Endothelial cell of umbilical vein (primary cell): ENCODE data around the gene PRKCB. TPM values are rescaled to one million over a fixed set of nuclear protein-coding genes. Genes with fewer than 3 reads are reported as not detected.

Experiments
- BruUV-seq: library from RNA; stranded (reverse); fragments of 400-500 nt; replicated peaks from 2 replicates; lab custom pipeline; 2021; lab: Mats Ljungman, UMichigan
- CTCF ChIA-PET: fragments of 300-600, 350-600 bp; sonication (Branson Sonifier 250); formaldehyde crosslinking; loops from one replicate; lab custom pipeline; 2021; ENCODE audit warnings: antibody characterized with exemption, inconsistent platforms; lab: Charles Lee
- POLR2A ChIA-PET: fragments of 300-600, 350-600 bp; sonication (Branson Sonifier 250); formaldehyde crosslinking; loops from one replicate; lab custom pipeline; 2021; ENCODE audit warnings: antibody characterized with exemption, inconsistent platforms; lab: Charles Lee
- DNase-seq: peaks from one replicate; pipeline ENCODE4 v3.0.0-alpha.2; 2011; ENCODE audit warnings: low read depth, low spot score
- FAIRE-seq: peaks from 2 replicates; lab custom pipeline; 2011; peaks lifted over from hg19 to GRCh38; lab: Jason Lieb, UNC
- H2AFZ ChIP-seq: 2 replicates; pipeline ENCODE4 v1.6.0; 2012; ENCODE audit warnings: low read depth, low read length, control low read depth, inconsistent platforms
- H3K27ac ChIP-seq: 2 replicates; pipeline ENCODE4 v1.5.1; 2011; ENCODE audit warnings: low read depth, mild to moderate bottlenecking, control low read depth, low read length, moderate library complexity; ENCODE audit not compliant: insufficient read depth
- H3K27me3 ChIP-seq, 2 experiments: 2 replicates each; pipeline versions ENCODE4 v1.6.0 to v1.6.1; 2011; ENCODE audit warnings: low read length in 2 of 2, mixed read lengths in 1 of 2; ENCODE audit not compliant: control insufficient read depth in 2 of 2, insufficient read depth in 2 of 2
- H3K36me3 ChIP-seq, 2 experiments: 2 replicates in 1 of 2; 3 replicates in 1 of 2; pipeline ENCODE4 v1.5.1; 2011; ENCODE audit warnings: low read length in 2 of 2, mild to moderate bottlenecking in 1 of 2, moderate library complexity in 1 of 2; ENCODE audit not compliant: control insufficient read depth in 2 of 2, insufficient read depth in 2 of 2; ENCODE audit errors: extremely low read depth in 1 of 2
- H3K4me1 ChIP-seq: 3 replicates; pipeline ENCODE4 v1.5.1; 2011; ENCODE audit warnings: mild to moderate bottlenecking, low read length; ENCODE audit not compliant: control insufficient read depth, insufficient read depth; ENCODE audit errors: extremely low read depth
- H3K4me2 ChIP-seq: 2 replicates; pipeline ENCODE4 v1.6.1; 2011; ENCODE audit warnings: low read length, control low read depth, mixed read lengths; ENCODE audit not compliant: insufficient read depth
- H3K4me3 ChIP-seq, 3 experiments: fragments of 200-600 bp in 1 of 3; sonication (generic), shearing (Covaris generic) in 1 of 3; replicated peaks in 1 of 3; 2 replicates each; pipeline ENCODE4 v1.5.1; 2011 to 2016; ENCODE audit warnings: control low read depth in 3 of 3, low read length in 3 of 3, mild to moderate bottlenecking in 2 of 3, inconsistent platforms in 1 of 3, low read depth in 1 of 3, moderate library complexity in 1 of 3; ENCODE audit not compliant: insufficient read depth in 1 of 3
- H3K79me2 ChIP-seq: 2 replicates; pipeline ENCODE4 v1.6.0; 2012; ENCODE audit warnings: low read length, inconsistent platforms; ENCODE audit not compliant: control insufficient read depth, insufficient read depth
- H3K9ac ChIP-seq: replicated peaks from 2 replicates; pipeline ENCODE3; 2011; ENCODE audit warnings: low read length, control low read depth; ENCODE audit not compliant: insufficient read depth; ENCODE audit errors: extremely low read depth
- H3K9me1 ChIP-seq: replicated peaks from 3 replicates; pipeline ENCODE4 v1.6.0; 2011; ENCODE audit warnings: mild to moderate bottlenecking, low read length; ENCODE audit not compliant: control insufficient read depth, insufficient read depth; ENCODE audit errors: extremely low read depth
- H3K9me3 ChIP-seq: replicated peaks from 2 replicates; pipeline ENCODE4 v1.5.1; 2012; ENCODE audit warnings: low read length, inconsistent platforms; ENCODE audit not compliant: control insufficient read depth, insufficient read depth
- H4K20me1 ChIP-seq: replicated peaks from 2 replicates; pipeline ENCODE3; 2011; ENCODE audit warnings: mild to moderate bottlenecking, low read length; ENCODE audit not compliant: control insufficient read depth, insufficient read depth; ENCODE audit errors: extremely low read depth
- CTCF ChIP-seq, 2 donors: IDR thresholded peaks; 1 replicate in 1 of 2; 2 replicates in 1 of 2; pipeline ENCODE4 v1.5.1; 2011; ENCODE audit warnings: low read length in 2 of 2, mild to moderate bottlenecking in 2 of 2, moderate library complexity in 2 of 2, control low read depth in 1 of 2, inconsistent platforms in 1 of 2, low read depth in 1 of 2; ENCODE audit not compliant: insufficient read depth in 1 of 2; ENCODE audit errors: extremely low read depth in 1 of 2
- EZH2 ChIP-seq: IDR thresholded peaks from 2 replicates; pipeline ENCODE4 v1.6.1; 2012; ENCODE audit warnings: borderline replicate concordance, low read depth, mild to moderate bottlenecking, moderate library complexity, low read length, inconsistent platforms; ENCODE audit not compliant: severe bottlenecking
- FOS ChIP-seq: IDR thresholded peaks from 2 replicates; pipeline ENCODE4 v1.6.1; 2011; ENCODE audit warnings: mild to moderate bottlenecking, low read length, moderate library complexity, borderline replicate concordance; ENCODE audit not compliant: insufficient read depth
- GATA2 ChIP-seq: IDR thresholded peaks from 2 replicates; pipeline ENCODE4 v1.7.0; 2011; ENCODE audit warnings: low read depth, mild to moderate bottlenecking, moderate library complexity, mixed read lengths, low read length; ENCODE audit not compliant: insufficient read length, insufficient read depth
- JUN ChIP-seq: IDR thresholded peaks from 2 replicates; pipeline ENCODE4 v1.6.1; 2011; ENCODE audit warnings: borderline replicate concordance, low read depth; ENCODE audit not compliant: insufficient read length, insufficient read depth
- MAX ChIP-seq: IDR thresholded peaks from 2 replicates; pipeline ENCODE4 v1.6.1; 2011; ENCODE audit not compliant: insufficient read depth, insufficient read length
- MYC ChIP-seq: IDR thresholded peaks from one replicate; pipeline ENCODE4 v1.6.1; 2011; ENCODE audit warnings: mild to moderate bottlenecking, low read depth, low read length
- POLR2A ChIP-seq: IDR thresholded peaks from 2 replicates; pipeline ENCODE4 v1.6.1; 2012; ENCODE audit warnings: low read depth, mild to moderate bottlenecking, control low read depth, low read length
- POLR2AphosphoS5 ChIP-seq: IDR thresholded peaks from 2 replicates; pipeline ENCODE4 v1.6.1; 2012; ENCODE audit warnings: low read depth, mild to moderate bottlenecking, control low read depth, low read length, moderate library complexity; ENCODE audit not compliant: insufficient read depth
- dilution Hi-C: fragments of 300-500 bp; cut with MboI; formaldehyde crosslinking; loops from one replicate; pipeline ENCODE4 v1.15.0; 2019; ENCODE audit warnings: low sequenced_read_pairs; ENCODE audit not compliant: extremely low pct_ligation_motif_present
- intact Hi-C: fragments of 100-400 bp; cut with micrococcal nuclease; formaldehyde crosslinking; loops from one replicate; pipeline ENCODE4 v1.10.0; 2022
- polyA plus RNA-seq, 4 experiments: library from polyadenylated mRNA; depleted of rRNA in 3 of 4; stranded (reverse) in 3 of 4; unstranded in 1 of 4; fragments of >200 nt; gene quantifications; 2 replicates each; pipeline versions ENCODE4 v1.2.1 to v1.2.3, GENCODE V29; 2011 to 2012; ENCODE audit warnings: missing spikeins in 1 of 4
- total RNA-seq: library from RNA; stranded (reverse); gene quantifications from 2 replicates; pipeline ENCODE4 v1.2.3, GENCODE V29; 2021

PRKCB gene
- total and polyA plus RNA-seq, 2 donors (not counting 3 experiments of a cell fraction or from before 2014, with no cell fraction given), result 0.01 TPM; not detected in 1

- Histone ChIP-seq H3K9ac (no peak overlapping the region), H3K4me3 (no peak overlapping the region), H4K20me1 (no peaks in the 10 kb centered on the region), H3K9me1 (no peaks in the 10 kb centered on the region), H3K4me1 (no peaks in the 10 kb centered on the region), H3K79me2 (no peaks in the 10 kb centered on the region), H3K36me3 (no peaks in the 10 kb centered on the region), H2AFZ (no peak overlapping the region), H3K27me3 (no peaks in the 10 kb centered on the region), H3K4me2 (no peak overlapping the region), H3K9me3 (no peaks in the 10 kb centered on the region), H3K27ac (no peak overlapping the region)
- DNase-seq (no peak), FAIRE-seq (no peak)
- ChIA-PET CTCF (no interaction called here), POLR2A (no interaction called here)
- intact Hi-C loops, result no loop called here
- dilution Hi-C loops, result no loop called here
- TF ChIP-seq POLR2A, result no peak
- no peak for TF ChIP-seq CTCF (IDR thresholded peaks at IDR 0.05; ENCODE audit: extremely low read depth in 1 of 2, insufficient read depth in 1 of 2, low read depth in 1 of 2, low read length in 2 of 2)
- no peak for TF ChIP-seq EZH2
- TF ChIP-seq MYC, result no peak
- TF ChIP-seq POLR2AphosphoS5, result no peak
- no peak for TF ChIP-seq JUN
- TF ChIP-seq FOS, result no peak
- TF ChIP-seq MAX, result no peak
- no peak for TF ChIP-seq GATA2
- BruUV-seq, result no TSS peak
Observed at GRCh38 chr16:23920446-23920845, 84.7 kb downstream of the PRKCB start.
